GM12878 (cell line): ENCODE results near the gene SERPINF2. TPM values are rescaled to one million over a fixed set of nuclear protein-coding genes. Genes with fewer than 3 reads are reported as not detected.
A peak's percentile ranks its signal among the peaks of the same experiment; 100 is the strongest.

Source experiments
- ATAC-seq: fragments of 200-7000 bp; cut with Tn5 transposase; 3 replicates; pipeline ENCODE4 v1.9.1; 2020; ENCODE audit warnings: mild to moderate bottlenecking, moderate library complexity
- BruUV-seq: library from RNA; stranded (reverse); fragments of 400-500 nt; replicated peaks from 2 replicates; lab custom pipeline; 2021; lab: Mats Ljungman, UMichigan
- CTCF ChIA-PET: fragments of 300-600 bp; sonication (Branson Sonifier 250); formaldehyde crosslinking; extraction: SDS; loops from one replicate; lab custom pipeline; 2021; ENCODE audit warnings: inconsistent platforms; lab: Yijun Ruan, JAX
- POLR2A ChIA-PET: fragments of 350-600 bp; formaldehyde crosslinking; extraction: SDS; loops from one replicate; lab custom pipeline; 2021; ENCODE audit warnings: inconsistent platforms; lab: Charles Lee
- RAD21 ChIA-PET: fragments of 300-600 bp; sonication (Branson Sonifier 250); formaldehyde crosslinking; loops from one replicate; lab custom pipeline; 2023; ENCODE audit warnings: antibody characterized with exemption; ENCODE audit not compliant: unreplicated experiment; lab: Charles Lee
- SMC1A ChIA-PET: fragments of 300-600 bp; sonication (Branson Sonifier 250); formaldehyde crosslinking; loops from one replicate; lab custom pipeline; 2023; ENCODE audit not compliant: unreplicated experiment, uncharacterized antibody; lab: Charles Lee
- DNase-seq: peaks from one replicate; pipeline ENCODE4 v3.0.0-alpha.2; 2011; ENCODE audit warnings: low read depth, low spot score
- FAIRE-seq: peaks from 3 replicates; lab custom pipeline; 2011; peaks lifted over from hg19 to GRCh38; lab: Jason Lieb, UNC
- H2AFZ ChIP-seq: 2 replicates; pipeline ENCODE4 v1.6.0; 2011; ENCODE audit warnings: low read depth, low read length, control low read depth; ENCODE audit not compliant: control insufficient read depth
- H3K27ac ChIP-seq: 2 replicates; pipeline ENCODE4 v1.5.1; 2011; ENCODE audit warnings: control low read depth; ENCODE audit not compliant: control insufficient read depth, insufficient read depth
- H3K27me3 ChIP-seq, 2 experiments: replicated peaks in 1 of 2; 2 replicates each; pipeline versions ENCODE4 v1.6.0 to v1.6.1; 2011; ENCODE audit warnings: low read length in 1 of 2; ENCODE audit not compliant: control insufficient read depth in 2 of 2, insufficient read depth in 2 of 2
- H3K36me3 ChIP-seq, 2 experiments: 2 replicates each; pipeline ENCODE4 v1.5.1; 2011; ENCODE audit warnings: low read length in 1 of 2; ENCODE audit not compliant: control insufficient read depth in 2 of 2, insufficient read depth in 2 of 2
- H3K4me1 ChIP-seq: 2 replicates; pipeline ENCODE4 v1.6.1; 2011; ENCODE audit warnings: mild to moderate bottlenecking, low read length, moderate library complexity, mixed read lengths; ENCODE audit not compliant: control insufficient read depth, insufficient read depth
- H3K4me2 ChIP-seq: 2 replicates; pipeline ENCODE4 v1.6.0; 2011; ENCODE audit warnings: control low read depth; ENCODE audit not compliant: control insufficient read depth, insufficient read depth
- H3K4me3 ChIP-seq: fragments of 200-600 bp; sonication (generic); 2 replicates; pipeline ENCODE4 v1.5.1; 2016
- H3K79me2 ChIP-seq: 2 replicates; pipeline ENCODE4 v1.6.0; 2011; ENCODE audit warnings: low read length; ENCODE audit not compliant: control insufficient read depth, insufficient read depth
- H3K9ac ChIP-seq: 2 replicates; pipeline ENCODE4 v1.8.0; 2011; ENCODE audit warnings: low read length, control low read depth, mixed read lengths; ENCODE audit not compliant: control insufficient read depth, insufficient read depth
- H3K9me3 ChIP-seq: replicated peaks from 3 replicates; pipeline ENCODE4 v1.5.1; 2011; ENCODE audit warnings: mild to moderate bottlenecking, low read length; ENCODE audit not compliant: control insufficient read depth, insufficient read depth
- H4K20me1 ChIP-seq: 2 replicates; pipeline ENCODE4 v1.6.0; 2011; ENCODE audit not compliant: control insufficient read depth, insufficient read depth
- BCL11A ChIP-seq: IDR thresholded peaks from 2 replicates; pipeline ENCODE4 v1.6.1; 2011; ENCODE audit warnings: low read depth, low read length
- CBFB ChIP-seq: IDR thresholded peaks from 2 replicates; pipeline ENCODE4 v1.6.1; 2016; ENCODE audit warnings: antibody characterized with exemption, low read depth
- FOXM1 ChIP-seq: IDR thresholded peaks from 2 replicates; pipeline ENCODE4 v1.6.1; 2012; ENCODE audit warnings: low read depth, mild to moderate bottlenecking, inconsistent platforms, low read length, moderate library complexity
- HDAC2 ChIP-seq: fragments of 200-600 bp; sonication (generic); IDR thresholded peaks from 2 replicates; pipeline ENCODE4 v1.6.1; 2017
- NBN ChIP-seq: fragments of 450-650 bp; IDR thresholded peaks from 2 replicates; pipeline ENCODE4 v1.6.1; 2016
- NR2C1 ChIP-seq: fragments of 450-650 bp; IDR thresholded peaks from 2 replicates; pipeline ENCODE4 v1.6.1; 2017; ENCODE audit warnings: antibody characterized with exemption, mild to moderate bottlenecking, moderate library complexity
- NR2F1 ChIP-seq: fragments of 450-650 bp; conservative IDR thresholded peaks from 2 replicates; pipeline ENCODE4 v1.6.1; 2017; ENCODE audit warnings: mild to moderate bottlenecking
- RAD21 ChIP-seq: IDR thresholded peaks from 2 replicates; pipeline ENCODE4 v1.6.1; 2011; ENCODE audit warnings: mild to moderate bottlenecking, low read depth, low read length, moderate library complexity; ENCODE audit not compliant: insufficient read depth
- RELA ChIP-seq: fragments of 450-650 bp; IDR thresholded peaks from 2 replicates; pipeline ENCODE4 v1.8.0; 2014; ENCODE audit warnings: borderline replicate concordance; ENCODE audit not compliant: partially characterized antibody
- RUNX3 ChIP-seq: IDR thresholded peaks from 2 replicates; pipeline ENCODE4 v1.6.1; 2012; ENCODE audit warnings: low read length, inconsistent platforms
- SMC3 ChIP-seq: IDR thresholded peaks from 2 replicates; pipeline ENCODE4 v1.6.1; 2011; ENCODE audit warnings: low read length, improper control_type of control experiment, borderline replicate concordance
- SPI1 ChIP-seq: IDR thresholded peaks from 2 replicates; pipeline ENCODE4 v1.6.1; 2011; ENCODE audit warnings: low read depth, mild to moderate bottlenecking, low read length, moderate library complexity, borderline replicate concordance; ENCODE audit not compliant: insufficient read depth
- ZNF207 ChIP-seq: fragments of 450-650 bp; IDR thresholded peaks from 2 replicates; pipeline ENCODE4 v1.6.1; 2014; ENCODE audit warnings: antibody characterized with exemption, mild to moderate bottlenecking, borderline replicate concordance
- ZNF24 ChIP-seq: fragments of 450-650 bp; IDR thresholded peaks from 2 replicates; pipeline ENCODE4 v1.6.1; 2017; ENCODE audit warnings: antibody characterized with exemption, mild to moderate bottlenecking
- WGBS: methylation state at CpG from one replicate; pipeline ENCODE4 v1.1.6; 2016; ENCODE audit warnings: low lambda C conversion rate; ENCODE audit not compliant: insufficient replicate concordance, insufficient coverage; ENCODE audit errors: missing lambda C conversion rate; 5-methylcytosine and 5-hydroxymethylcytosine counted together
- in situ Hi-C: fragments of 300-500 bp; cut with MboI; formaldehyde crosslinking; loops from 9 replicates; pipeline ENCODE4 v1.14.3; 2018; ENCODE audit warnings: mixed read lengths
- intact Hi-C: fragments of 100-400 bp; cut with micrococcal nuclease; formaldehyde crosslinking; loops from one replicate; pipeline ENCODE4 v1.14.2; 2022; ENCODE audit not compliant: unreplicated experiment
- polyA plus RNA-seq, 11 experiments: library from polyadenylated mRNA; depleted of rRNA in 4 of 11; unstranded in 6 of 11; stranded (reverse) in 5 of 11; fragments of >200 nt; fragmentation: Nextera tagmentation in 4 of 11; fragmentation: Illumina TruSeq in 1 of 11; extraction: Ambion mirVana in 4 of 11; extraction: Trizol in 1 of 11; gene quantifications; 1 replicate in 1 of 11; 2 replicates in 10 of 11; pipeline versions ENCODE4 v1.2.1 to v1.2.3, GENCODE V29; 2011 to 2016; ENCODE audit warnings: inconsistent platforms in 2 of 11, missing spikeins in 2 of 11, low read depth in 1 of 11
- total RNA-seq, 4 experiments: library from RNA; depleted of rRNA in 3 of 4; stranded (reverse); fragments of >200 nt in 3 of 4; fragmentation: Illumina TruSeq in 1 of 4; extraction: Trizol in 1 of 4; gene quantifications; 2 replicates each; pipeline versions ENCODE4 v1.2.1 to v1.2.3, GENCODE V29; 2013 to 2021
- TF ChIP-seq, protein P1 (sequence below): fragments of 450-650 bp; formaldehyde crosslinking; IDR thresholded peaks from 2 replicates; pipeline ENCODE4 v1.4.0; 2020; ENCODE audit warnings: mild to moderate bottlenecking, moderate library complexity
- TF ChIP-seq, protein P2 (sequence below): fragments of 450-650 bp; IDR thresholded peaks from 2 replicates; pipeline ENCODE4 v1.6.1; 2016; ENCODE audit warnings: mild to moderate bottlenecking
- TF ChIP-seq, protein P3 (sequence below): fragments of 450-650 bp; IDR thresholded peaks from 2 replicates; pipeline ENCODE4 v1.6.1; 2017; ENCODE audit warnings: mild to moderate bottlenecking, low read depth, inconsistent platforms; ENCODE audit not compliant: poor library complexity, severe bottlenecking

SERPINF2 gene
- total and polyA plus RNA-seq, 10 of the 15 experiments (the other 5 are each of a cell fraction or from before 2014, with no cell fraction given) = 0.04 to 0.21 (median 0.12) TPM; not detected in 6

DNA sequence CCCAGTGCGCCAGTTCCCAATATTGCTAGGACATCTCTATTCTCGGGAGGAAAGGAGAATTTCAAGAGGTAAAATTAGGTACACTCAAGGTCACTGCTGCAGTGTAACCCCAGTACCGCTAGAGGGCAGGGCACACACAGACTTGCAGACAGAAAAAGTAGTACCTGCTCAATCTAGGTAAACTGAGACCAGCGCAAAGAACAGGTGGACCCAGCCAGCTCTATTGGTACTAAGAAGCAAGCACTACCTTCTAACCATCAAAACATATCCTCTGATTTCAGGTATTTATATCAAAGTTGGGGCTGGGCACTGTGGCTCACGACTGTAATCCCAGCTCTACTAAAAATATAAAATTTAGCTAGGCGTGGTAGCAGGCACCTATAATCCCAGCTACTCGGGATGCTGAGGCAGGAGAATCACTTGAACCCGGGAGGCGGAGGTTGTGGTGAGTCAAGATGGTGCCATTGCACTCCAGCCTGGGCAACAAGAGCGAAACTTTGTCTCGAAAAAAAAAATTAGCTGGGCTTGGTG lies 21.8 kb upstream of the SERPINF2 start:
- in situ Hi-C loops = loop anchor here (5.0 kb wide), 1 partner anchor 111 kb away; the partner anchor contains the start of gene RPA1
- no peak overlapping the region for H3K4me2 ChIP-seq
- peak; percentile 94 for TF ChIP-seq RAD21
- no peak for TF ChIP-seq SPI1
- peak; percentile 44; the same call in 1 of the 2 replicates for TF ChIP-seq RUNX3
- TF ChIP-seq, protein P1, sequence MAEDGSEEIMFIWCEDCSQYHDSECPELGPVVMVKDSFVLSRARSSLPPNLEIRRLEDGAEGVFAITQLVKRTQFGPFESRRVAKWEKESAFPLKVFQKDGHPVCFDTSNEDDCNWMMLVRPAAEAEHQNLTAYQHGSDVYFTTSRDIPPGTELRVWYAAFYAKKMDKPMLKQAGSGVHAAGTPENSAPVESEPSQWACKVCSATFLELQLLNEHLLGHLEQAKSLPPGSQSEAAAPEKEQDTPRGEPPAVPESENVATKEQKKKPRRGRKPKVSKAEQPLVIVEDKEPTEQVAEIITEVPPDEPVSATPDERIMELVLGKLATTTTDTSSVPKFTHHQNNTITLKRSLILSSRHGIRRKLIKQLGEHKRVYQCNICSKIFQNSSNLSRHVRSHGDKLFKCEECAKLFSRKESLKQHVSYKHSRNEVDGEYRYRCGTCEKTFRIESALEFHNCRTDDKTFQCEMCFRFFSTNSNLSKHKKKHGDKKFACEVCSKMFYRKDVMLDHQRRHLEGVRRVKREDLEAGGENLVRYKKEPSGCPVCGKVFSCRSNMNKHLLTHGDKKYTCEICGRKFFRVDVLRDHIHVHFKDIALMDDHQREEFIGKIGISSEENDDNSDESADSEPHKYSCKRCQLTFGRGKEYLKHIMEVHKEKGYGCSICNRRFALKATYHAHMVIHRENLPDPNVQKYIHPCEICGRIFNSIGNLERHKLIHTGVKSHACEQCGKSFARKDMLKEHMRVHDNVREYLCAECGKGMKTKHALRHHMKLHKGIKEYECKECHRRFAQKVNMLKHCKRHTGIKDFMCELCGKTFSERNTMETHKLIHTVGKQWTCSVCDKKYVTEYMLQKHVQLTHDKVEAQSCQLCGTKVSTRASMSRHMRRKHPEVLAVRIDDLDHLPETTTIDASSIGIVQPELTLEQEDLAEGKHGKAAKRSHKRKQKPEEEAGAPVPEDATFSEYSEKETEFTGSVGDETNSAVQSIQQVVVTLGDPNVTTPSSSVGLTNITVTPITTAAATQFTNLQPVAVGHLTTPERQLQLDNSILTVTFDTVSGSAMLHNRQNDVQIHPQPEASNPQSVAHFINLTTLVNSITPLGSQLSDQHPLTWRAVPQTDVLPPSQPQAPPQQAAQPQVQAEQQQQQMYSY (CRISPR knock-in tag) = no peak
- TF ChIP-seq, protein P2, sequence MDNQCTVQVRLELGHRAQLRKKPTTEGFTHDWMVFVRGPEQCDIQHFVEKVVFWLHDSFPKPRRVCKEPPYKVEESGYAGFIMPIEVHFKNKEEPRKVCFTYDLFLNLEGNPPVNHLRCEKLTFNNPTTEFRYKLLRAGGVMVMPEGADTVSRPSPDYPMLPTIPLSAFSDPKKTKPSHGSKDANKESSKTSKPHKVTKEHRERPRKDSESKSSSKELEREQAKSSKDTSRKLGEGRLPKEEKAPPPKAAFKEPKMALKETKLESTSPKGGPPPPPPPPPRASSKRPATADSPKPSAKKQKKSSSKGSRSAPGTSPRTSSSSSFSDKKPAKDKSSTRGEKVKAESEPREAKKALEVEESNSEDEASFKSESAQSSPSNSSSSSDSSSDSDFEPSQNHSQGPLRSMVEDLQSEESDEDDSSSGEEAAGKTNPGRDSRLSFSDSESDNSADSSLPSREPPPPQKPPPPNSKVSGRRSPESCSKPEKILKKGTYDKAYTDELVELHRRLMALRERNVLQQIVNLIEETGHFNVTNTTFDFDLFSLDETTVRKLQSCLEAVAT = 0 out of 2 replicates have a peak, but pooled peaks have one; percentile 35
- peak; percentile 55; the same call in 1 of the 2 replicates for TF ChIP-seq ZNF207
- TF ChIP-seq NBN = 0 out of 2 replicates have a peak, but pooled peaks have one; percentile 18
- peak; percentile 34 for TF ChIP-seq RELA
- TF ChIP-seq HDAC2 = no peak
- TF ChIP-seq ZNF24 = no peak
- peak; percentile 82 for TF ChIP-seq SMC3
- TF ChIP-seq NR2C1 = peak; percentile 26; the same call in 1 of the 2 replicates
- TF ChIP-seq NR2F1 = no peak
- TF ChIP-seq BCL11A = no peak
- no peak for TF ChIP-seq FOXM1
- TF ChIP-seq, protein P3, sequence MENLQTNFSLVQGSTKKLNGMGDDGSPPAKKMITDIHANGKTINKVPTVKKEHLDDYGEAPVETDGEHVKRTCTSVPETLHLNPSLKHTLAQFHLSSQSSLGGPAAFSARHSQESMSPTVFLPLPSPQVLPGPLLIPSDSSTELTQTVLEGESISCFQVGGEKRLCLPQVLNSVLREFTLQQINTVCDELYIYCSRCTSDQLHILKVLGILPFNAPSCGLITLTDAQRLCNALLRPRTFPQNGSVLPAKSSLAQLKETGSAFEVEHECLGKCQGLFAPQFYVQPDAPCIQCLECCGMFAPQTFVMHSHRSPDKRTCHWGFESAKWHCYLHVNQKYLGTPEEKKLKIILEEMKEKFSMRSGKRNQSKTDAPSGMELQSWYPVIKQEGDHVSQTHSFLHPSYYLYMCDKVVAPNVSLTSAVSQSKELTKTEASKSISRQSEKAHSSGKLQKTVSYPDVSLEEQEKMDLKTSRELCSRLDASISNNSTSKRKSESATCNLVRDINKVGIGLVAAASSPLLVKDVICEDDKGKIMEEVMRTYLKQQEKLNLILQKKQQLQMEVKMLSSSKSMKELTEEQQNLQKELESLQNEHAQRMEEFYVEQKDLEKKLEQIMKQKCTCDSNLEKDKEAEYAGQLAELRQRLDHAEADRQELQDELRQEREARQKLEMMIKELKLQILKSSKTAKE = peak; percentile 72
- TF ChIP-seq CBFB = no peak

More for the DNA sequence above, 21.8 kb upstream of the SERPINF2 start:
- no TSS peak for BruUV-seq
- ATAC-seq (no peak), FAIRE-seq (peak; percentile 83), DNase-seq (no peak)
- Histone ChIP-seq H3K27me3 (no peaks in the 10 kb centered on the region), H3K4me3 (no peak overlapping the region), H3K9me3 (no peaks in the 10 kb centered on the region), H4K20me1 (no peaks in the 10 kb centered on the region), H3K36me3 (peaks cover 0 to 1% of the 10 kb centered on the region in 2 experiments; a peak in 1 of 4 replicates), H3K4me1 (peaks cover 28% of the 10 kb centered on the region), H3K79me2 (peaks cover 19% of the 10 kb centered on the region), H2AFZ (no peak overlapping the region), H3K9ac (0 out of 2 replicates have a peak overlapping the region, but pooled peaks have one; percentile 7), H3K27ac (no peak overlapping the region)
- 31% methylated on average over 11 of the region's 11 CpGs for WGBS
- SMC1A ChIA-PET = interaction anchor here (0.6 to 8.4 kb wide), 28 partner anchors 10 to 562 kb away, joined by 3 to 88 read pairs (median 4); no protein-coding TSS in a partner anchor
- intact Hi-C loops = loop anchor here (1.0 to 5.0 kb wide), 3 partner anchors 63 to 321 kb away; partner anchors contain the start of gene OVCA2
- POLR2A ChIA-PET = interaction anchor here (0.6 to 5.1 kb wide), 11 partner anchors 15 to 172 kb away, joined by 3 to 16 read pairs (median 4); no protein-coding TSS in a partner anchor
- CTCF ChIA-PET = interaction anchor here (0.5 to 11.0 kb wide), 47 partner anchors 8 to 336 kb away, joined by 3 to 232 read pairs (median 4); partner anchors contain the start of genes DPH1, RILP and RTN4RL1
- RAD21 ChIA-PET = interaction anchor here (0.7 to 5.7 kb wide), 19 partner anchors 9 to 188 kb away, joined by 3 to 80 read pairs (median 4); partner anchors contain the start of genes RPA1 and SMYD4
